ENCODE results near the gene SPSB1. TPM values are rescaled to one million over a fixed set of nuclear protein-coding genes. Genes with fewer than 3 reads are reported as not detected.

The SPSB1 gene
- total RNA-seq, 2 donors from 2014 or later, result 29.0 to 57.1 TPM

GRCh38 chr1:9248341-9249262 is 44.1 kb upstream of the SPSB1 start:
- WGBS, result 44% methylated on average over 21 of the region's 21 CpGs

DNA sequence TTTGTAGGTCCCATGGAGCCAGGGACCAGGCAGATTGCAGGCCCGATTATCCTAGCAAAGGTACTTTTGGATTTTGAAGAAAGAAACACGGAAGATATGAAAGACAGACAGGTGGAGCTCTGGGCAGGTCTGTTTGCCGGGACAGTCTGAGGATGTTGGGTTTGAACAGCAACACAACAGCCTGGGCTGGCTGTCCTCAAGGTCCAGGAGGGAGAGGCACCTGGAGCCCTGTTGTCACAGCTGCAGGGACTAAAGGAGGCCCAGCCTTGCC is 43.5 kb upstream of the SPSB1 start:
- H3K36me3 ChIP-seq, result no peaks in the 10 kb centered on the region
- H3K27me3 ChIP-seq (replicated peaks; ENCODE audit: insufficient read depth), result no peaks in the 10 kb centered on the region
- intact Hi-C loops (cut with DNase I), result no loop called here
- H3K4me3 ChIP-seq, result no peak overlapping the region
- H3K27ac ChIP-seq, result peak overlapping the region; percentile 72 to 82
- no peaks in the 10 kb centered on the region for H3K9me3 ChIP-seq
- 36% methylated on average over 3 of the region's 3 CpGs for WGBS
- TF ChIP-seq POLR2AphosphoS5 (IDR thresholded peaks at IDR 0.05), result no peak
- TF ChIP-seq, protein P1, sequence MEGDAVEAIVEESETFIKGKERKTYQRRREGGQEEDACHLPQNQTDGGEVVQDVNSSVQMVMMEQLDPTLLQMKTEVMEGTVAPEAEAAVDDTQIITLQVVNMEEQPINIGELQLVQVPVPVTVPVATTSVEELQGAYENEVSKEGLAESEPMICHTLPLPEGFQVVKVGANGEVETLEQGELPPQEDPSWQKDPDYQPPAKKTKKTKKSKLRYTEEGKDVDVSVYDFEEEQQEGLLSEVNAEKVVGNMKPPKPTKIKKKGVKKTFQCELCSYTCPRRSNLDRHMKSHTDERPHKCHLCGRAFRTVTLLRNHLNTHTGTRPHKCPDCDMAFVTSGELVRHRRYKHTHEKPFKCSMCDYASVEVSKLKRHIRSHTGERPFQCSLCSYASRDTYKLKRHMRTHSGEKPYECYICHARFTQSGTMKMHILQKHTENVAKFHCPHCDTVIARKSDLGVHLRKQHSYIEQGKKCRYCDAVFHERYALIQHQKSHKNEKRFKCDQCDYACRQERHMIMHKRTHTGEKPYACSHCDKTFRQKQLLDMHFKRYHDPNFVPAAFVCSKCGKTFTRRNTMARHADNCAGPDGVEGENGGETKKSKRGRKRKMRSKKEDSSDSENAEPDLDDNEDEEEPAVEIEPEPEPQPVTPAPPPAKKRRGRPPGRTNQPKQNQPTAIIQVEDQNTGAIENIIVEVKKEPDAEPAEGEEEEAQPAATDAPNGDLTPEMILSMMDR (IDR thresholded peaks at IDR 0.05), result no peak
- TF ChIP-seq POLR2A (IDR thresholded peaks at IDR 0.05), result no peak
- H3K4me1 ChIP-seq (replicated peaks), result peaks cover 34% of the 10 kb centered on the region
- no peak for DNase-seq (ENCODE audit: low spot score)

More at GRCh38 chr1:9248341-9249262, 44.1 kb upstream of the SPSB1 start:
- peak; percentile 51 for DNase-seq (ENCODE audit: low spot score)
- intact Hi-C loops (cut with DNase I), result no loop called here
- Histone ChIP-seq H3K27ac (peak overlapping the region; percentile 72 to 82), H3K4me1 (replicated peaks) (peaks cover 39% of the 10 kb centered on the region), H3K4me3 (no peak overlapping the region), H3K27me3 (replicated peaks; ENCODE audit: insufficient read depth) (no peaks in the 10 kb centered on the region), H3K36me3 (no peaks in the 10 kb centered on the region), H3K9me3 (no peaks in the 10 kb centered on the region)
- TF ChIP-seq, protein P1 (IDR thresholded peaks at IDR 0.05), result no peak
- peak; percentile 52 for TF ChIP-seq POLR2AphosphoS5 (IDR thresholded peaks at IDR 0.05)

DNA sequence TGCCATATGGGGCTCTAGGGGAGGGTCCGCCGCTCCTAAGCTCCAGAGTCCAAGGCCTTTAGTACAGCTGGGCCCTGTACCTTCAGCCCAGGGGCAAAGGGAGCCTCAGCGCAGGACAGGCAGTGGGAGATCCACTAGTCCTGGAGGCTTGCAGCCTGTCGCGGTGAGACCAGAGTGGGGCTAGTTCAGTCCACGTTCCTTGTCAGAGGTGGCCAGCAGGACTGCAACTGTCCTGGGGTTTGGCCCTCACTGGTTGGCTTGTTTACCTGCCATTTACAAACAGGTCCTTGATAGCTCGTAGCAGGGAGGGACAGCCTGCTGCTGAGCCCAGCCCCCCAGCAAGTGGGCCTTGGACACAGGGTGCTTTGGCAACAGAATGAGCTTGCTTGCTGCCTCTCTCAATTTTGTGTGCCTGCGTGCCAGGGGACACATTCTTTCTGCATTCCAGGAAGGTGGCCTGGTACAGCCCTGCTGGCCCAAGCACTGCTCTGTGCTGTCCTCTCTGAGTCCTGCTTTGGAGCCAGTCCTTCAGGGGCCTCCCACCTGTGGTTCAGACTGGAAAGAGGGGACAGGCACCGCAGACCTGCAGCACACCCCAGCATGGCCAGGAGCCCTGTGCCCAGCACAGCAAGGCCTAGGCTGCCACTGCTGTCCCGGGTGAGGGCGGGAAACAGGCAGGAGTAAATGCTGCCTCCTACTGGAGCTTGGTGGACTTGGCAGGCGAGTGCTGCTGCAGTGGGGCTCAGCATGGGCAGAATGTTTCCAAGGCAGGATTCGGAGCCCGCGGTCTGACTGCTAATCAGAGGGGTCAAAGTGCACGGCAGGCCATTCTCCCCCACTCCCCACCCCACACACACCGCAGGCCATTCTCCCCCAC is 42.9 kb upstream of the SPSB1 start:
- Histone ChIP-seq H3K4me1 (replicated peaks) (peaks cover 29% of the 10 kb centered on the region), H3K4me3 (no peak overlapping the region), H3K27ac (peak overlapping the region; percentile 72 to 82), H3K27me3 (replicated peaks; ENCODE audit: insufficient read depth) (no peaks in the 10 kb centered on the region), H3K36me3 (no peaks in the 10 kb centered on the region), H3K9me3 (no peaks in the 10 kb centered on the region)
- peak; percentile 44 for DNase-seq (ENCODE audit: low spot score)
- TF ChIP-seq POLR2AphosphoS5 (IDR thresholded peaks at IDR 0.05) (peak; percentile 60), POLR2A (IDR thresholded peaks at IDR 0.05) (no peak)
- TF ChIP-seq, protein P1 (IDR thresholded peaks at IDR 0.05), result peak in 3 of 4 experiments; percentile 30 to 60 (median 49)
- WGBS, result 72% methylated on average over 16 of the region's 17 CpGs
- intact Hi-C loops (cut with DNase I), result no loop called here

- H3K27me3 ChIP-seq (replicated peaks; ENCODE audit: insufficient read depth), result no peaks in the 10 kb centered on the region
- DNase-seq (ENCODE audit: low spot score), result no peak
- H3K27ac ChIP-seq, result peak overlapping the region; percentile 72 to 82
- no peaks in the 10 kb centered on the region for H3K9me3 ChIP-seq
- H3K4me3 ChIP-seq, result no peak overlapping the region
- TF ChIP-seq, protein P1 (IDR thresholded peaks at IDR 0.05), result no peak
- TF ChIP-seq POLR2A (IDR thresholded peaks at IDR 0.05) (no peak), POLR2AphosphoS5 (IDR thresholded peaks at IDR 0.05) (no peak)
- peaks cover 20% of the 10 kb centered on the region for H3K4me1 ChIP-seq (replicated peaks)
- intact Hi-C loops (cut with DNase I), result no loop called here
- no peaks in the 10 kb centered on the region for H3K36me3 ChIP-seq
- 52% methylated on average over 17 of the region's 21 CpGs for WGBS
These were observed 42.0 kb upstream of the SPSB1 start for GRCh38 chr1:9250411-9251381.

Data from prostate gland (tissue), 2 donors.